ENCODE data around the gene LRRC4C. TPM values are rescaled to one million over a fixed set of nuclear protein-coding genes. Genes with fewer than 3 reads are reported as not detected.

LRRC4C gene
- total RNA-seq, 3 donors from 2014 or later = 0.29 to 4.1 TPM; not detected in 1

GRCh38 chr11:41267451-41267850 is 192.0 kb downstream of the LRRC4C start:
- no peak for TF ChIP-seq CTCF (IDR thresholded peaks at IDR 0.05)
- Histone ChIP-seq H3K36me3 (ENCODE audit: low read depth) (no peaks in the 10 kb centered on the region), H3K4me1 (ENCODE audit: low read depth) (no peaks in the 10 kb centered on the region), H3K9me3 (no peaks in the 10 kb centered on the region), H3K4me3 (no peak overlapping the region)
- intact Hi-C loops (cut with DNase I, micrococcal nuclease) = no loop called here
- DNase-seq (no peak), ATAC-seq (no peak)

GRCh38 chr11:41256041-41256440 is 203.4 kb downstream of the LRRC4C start:
- intact Hi-C loops (cut with DNase I, micrococcal nuclease) = no loop called here
- H3K4me3 ChIP-seq = no peak overlapping the region
- DNase-seq (no peak), ATAC-seq (no peak)
- no peaks in the 10 kb centered on the region for H3K4me1 ChIP-seq (ENCODE audit: low read depth)
- no peaks in the 10 kb centered on the region for H3K9me3 ChIP-seq
- no peak for TF ChIP-seq CTCF (IDR thresholded peaks at IDR 0.05)
- H3K36me3 ChIP-seq (ENCODE audit: low read depth) = no peaks in the 10 kb centered on the region

- no peak overlapping the region for H3K4me3 ChIP-seq
- intact Hi-C loops (cut with DNase I, micrococcal nuclease) = no loop called here
- no peaks in the 10 kb centered on the region for H3K4me1 ChIP-seq (ENCODE audit: low read depth)
- H3K36me3 ChIP-seq (ENCODE audit: low read depth) = no peaks in the 10 kb centered on the region
- ATAC-seq (no peak), DNase-seq (no peak)
- no peaks in the 10 kb centered on the region for H3K9me3 ChIP-seq
- no peak for TF ChIP-seq CTCF (IDR thresholded peaks at IDR 0.05)
These were observed 204.5 kb downstream of the LRRC4C start for GRCh38 chr11:41254966-41255365.

- no peak overlapping the region for H3K4me3 ChIP-seq
- no peak for TF ChIP-seq CTCF (IDR thresholded peaks at IDR 0.05)
- H3K36me3 ChIP-seq (ENCODE audit: low read depth) = no peaks in the 10 kb centered on the region
- H3K9me3 ChIP-seq = peaks cover 1% of the 10 kb centered on the region
- no peak for DNase-seq
- no peak for ATAC-seq
- intact Hi-C loops (cut with DNase I, micrococcal nuclease) = no loop called here
- H3K4me1 ChIP-seq (ENCODE audit: low read depth) = no peaks in the 10 kb centered on the region
These were observed 209.0 kb downstream of the LRRC4C start for GRCh38 chr11:41250408-41250935.

GRCh38 chr11:41247621-41248020 is 211.8 kb downstream of the LRRC4C start:
- no peak for DNase-seq
- ATAC-seq = no peak
- no peak for TF ChIP-seq CTCF (IDR thresholded peaks at IDR 0.05)
- H3K4me1 ChIP-seq (ENCODE audit: low read depth) = no peaks in the 10 kb centered on the region
- intact Hi-C loops (cut with DNase I, micrococcal nuclease) = no loop called here
- no peaks in the 10 kb centered on the region for H3K36me3 ChIP-seq (ENCODE audit: low read depth)
- peaks cover 7% of the 10 kb centered on the region for H3K9me3 ChIP-seq
- H3K4me3 ChIP-seq = no peak overlapping the region

- DNase-seq (peak in 1 of 3 donors; percentile 30), ATAC-seq (no peak)
- peaks cover 7% of the 10 kb centered on the region for H3K9me3 ChIP-seq
- TF ChIP-seq CTCF (IDR thresholded peaks at IDR 0.05) = no peak
- no peaks in the 10 kb centered on the region for H3K36me3 ChIP-seq (ENCODE audit: low read depth)
- H3K4me1 ChIP-seq (ENCODE audit: low read depth) = no peaks in the 10 kb centered on the region
- H3K4me3 ChIP-seq = no peak overlapping the region
- intact Hi-C loops (cut with DNase I, micrococcal nuclease) = no loop called here
These were observed 213.1 kb downstream of the LRRC4C start for GRCh38 chr11:41246399-41246745.

Data from mucosa of descending colon (tissue), 3 donors.